Liver (tissue), 9 donors: ENCODE data around the gene NLRP14. TPM values are rescaled to one million over a fixed set of nuclear protein-coding genes. Genes with fewer than 3 reads are reported as not detected.

Experiments
- DNase-seq: peaks from one replicate; pipeline ENCODE4 v3.0.0-alpha.2; 2017; ENCODE audit warnings: low spot score
- H3K27ac ChIP-seq, 2 donors: one replicate each; pipeline ENCODE4 v1.7.0; 2013; ENCODE audit warnings: inconsistent platforms in 2 of 2, low read length in 2 of 2, control low read depth in 1 of 2, low read depth in 1 of 2, mild to moderate bottlenecking in 1 of 2
- H3K27me3 ChIP-seq, 4 donors: one replicate each; pipeline versions ENCODE4 v1.6.1 to v1.7.0; 2013; ENCODE audit warnings: low read length in 3 of 4, inconsistent platforms in 1 of 4, mild to moderate bottlenecking in 1 of 4, moderate library complexity in 1 of 4; ENCODE audit not compliant: control insufficient read depth in 4 of 4, insufficient read depth in 4 of 4
- H3K36me3 ChIP-seq, 4 donors: one replicate each; pipeline versions ENCODE4 v1.6.1 to v1.7.0; 2013; ENCODE audit warnings: low read length in 3 of 4, mild to moderate bottlenecking in 3 of 4, low read depth in 1 of 4, moderate library complexity in 1 of 4; ENCODE audit not compliant: control insufficient read depth in 4 of 4, insufficient read depth in 3 of 4
- H3K4me1 ChIP-seq, 4 donors: one replicate each; pipeline versions ENCODE4 v1.6.1 to v1.7.0; 2013; ENCODE audit warnings: low read length in 3 of 4, mild to moderate bottlenecking in 3 of 4, moderate library complexity in 1 of 4; ENCODE audit not compliant: control insufficient read depth in 4 of 4, insufficient read depth in 4 of 4
- H3K4me3 ChIP-seq, 3 donors: one replicate each; pipeline versions ENCODE4 v1.6.1 to v1.7.0; 2013; ENCODE audit warnings: low read length in 3 of 3, control low read depth in 1 of 3, low read depth in 1 of 3, mild to moderate bottlenecking in 1 of 3
- H3K9ac ChIP-seq, 2 donors: one replicate each; pipeline ENCODE4 v1.7.0; 2013; ENCODE audit warnings: low read length in 2 of 2, mild to moderate bottlenecking in 2 of 2, moderate library complexity in 2 of 2, control low read depth in 1 of 2, low read depth in 1 of 2
- H3K9me3 ChIP-seq, 4 donors: one replicate each; pipeline versions ENCODE4 v1.6.1 to v1.7.0; 2013; ENCODE audit warnings: low read length in 3 of 4; ENCODE audit not compliant: control insufficient read depth in 4 of 4
- EGR1 ChIP-seq, 2 donors: IDR thresholded peaks; 2 replicates each; pipeline ENCODE4 v1.6.1; 2016 to 2018; ENCODE audit warnings: antibody characterized with exemption in 2 of 2, low read depth in 2 of 2
- FOXA2 ChIP-seq: IDR thresholded peaks from 2 replicates; pipeline ENCODE4 v1.6.1; 2016; ENCODE audit warnings: antibody characterized with exemption
- GABPA ChIP-seq, 2 donors: IDR thresholded peaks in 1 of 2; conservative IDR thresholded peaks in 1 of 2; 2 replicates each; pipeline ENCODE4 v1.6.1; 2016; ENCODE audit warnings: antibody characterized with exemption in 2 of 2, mild to moderate bottlenecking in 1 of 2, moderate library complexity in 1 of 2
- HNF4A ChIP-seq, 2 donors: conservative IDR thresholded peaks; 2 replicates each; pipeline ENCODE4 v1.6.1; 2016; ENCODE audit warnings: antibody characterized with exemption in 2 of 2, mild to moderate bottlenecking in 2 of 2
- HNF4G ChIP-seq: IDR thresholded peaks from 2 replicates; pipeline ENCODE4 v1.6.1; 2016; ENCODE audit warnings: antibody characterized with exemption
- JUND ChIP-seq, 2 donors: IDR thresholded peaks; 2 replicates each; pipeline ENCODE4 v1.6.1; 2016; ENCODE audit warnings: antibody characterized with exemption in 2 of 2
- NR2F2 ChIP-seq: IDR thresholded peaks from 2 replicates; pipeline ENCODE4 v1.6.1; 2016; ENCODE audit warnings: antibody characterized with exemption
- RAD21 ChIP-seq, 2 donors: IDR thresholded peaks; 2 replicates each; pipeline ENCODE4 v1.6.1; 2016; ENCODE audit warnings: antibody characterized with exemption in 2 of 2, mild to moderate bottlenecking in 2 of 2
- RXRA ChIP-seq, 2 donors: IDR thresholded peaks; 2 replicates each; pipeline ENCODE4 v1.6.1; 2017 to 2018; ENCODE audit warnings: antibody characterized with exemption in 2 of 2, mild to moderate bottlenecking in 1 of 2
- SP1 ChIP-seq: IDR thresholded peaks from 2 replicates; pipeline ENCODE4 v1.6.1; 2018; ENCODE audit warnings: antibody characterized with exemption, mild to moderate bottlenecking
- TAF1 ChIP-seq: conservative IDR thresholded peaks from 2 replicates; pipeline ENCODE4 v1.6.1; 2016; ENCODE audit warnings: antibody characterized with exemption, mild to moderate bottlenecking
- YY1 ChIP-seq: IDR thresholded peaks from 2 replicates; pipeline ENCODE4 v1.6.1; 2016; ENCODE audit warnings: antibody characterized with exemption, mild to moderate bottlenecking
- WGBS: extraction: QIAGEN DNeasy Blood & Tissue Kit; methylation state at CpG from one replicate; pipeline ENCODE4 v1.1.7; 2013; 5-methylcytosine and 5-hydroxymethylcytosine counted together
- polyA plus RNA-seq, 2 donors: library from polyadenylated mRNA; stranded (reverse) in 1 of 2; unstranded in 1 of 2; fragments of 200-250 nt in 1 of 2; fragments of >200 nt in 1 of 2; fragmentation: Nextera tagmentation in 1 of 2; extraction: Ambion mirVana in 1 of 2; gene quantifications; one replicate each; pipeline versions ENCODE4 v1.2.1 to v1.2.3, GENCODE V29; 2013 to 2015
- total RNA-seq, 2 donors: library from RNA; depleted of rRNA; stranded (reverse); fragments of >200 nt; gene quantifications; one replicate each; pipeline ENCODE4 v1.2.3, GENCODE V29; 2014
- TF ChIP-seq, protein P1 (sequence below): fragments of 150-350 bp; IDR thresholded peaks from 2 replicates; pipeline ENCODE4 v1.5.1; 2017; ENCODE audit warnings: improper control_type of control experiment, low read depth, low read length; ENCODE audit not compliant: missing input control
- TF ChIP-seq, protein P2 (sequence below): IDR thresholded peaks from 2 replicates; pipeline ENCODE4 v1.6.1; 2016; ENCODE audit warnings: antibody characterized with exemption
- TF ChIP-seq, protein P3 (sequence below): IDR thresholded peaks from 2 replicates; pipeline ENCODE4 v1.6.1; 2016; ENCODE audit warnings: antibody characterized with exemption
- TF ChIP-seq, protein P4 (sequence below): IDR thresholded peaks from 2 replicates; pipeline ENCODE4 v1.6.1; 2016; ENCODE audit warnings: antibody characterized with exemption
- TF ChIP-seq, protein P5 (sequence below): IDR thresholded peaks from 2 replicates; pipeline ENCODE4 v1.6.1; 2016; ENCODE audit warnings: antibody characterized with exemption, mild to moderate bottlenecking
- donor health status: healthy.
- donor health status: healthy.
- donor health status: healthy.
- donor health status: healthy.
- donor health status: healthy.

NLRP14 gene
- total and polyA plus RNA-seq, 4 donors, result 0.02 to 0.50 (median 0.34) TPM

DNA sequence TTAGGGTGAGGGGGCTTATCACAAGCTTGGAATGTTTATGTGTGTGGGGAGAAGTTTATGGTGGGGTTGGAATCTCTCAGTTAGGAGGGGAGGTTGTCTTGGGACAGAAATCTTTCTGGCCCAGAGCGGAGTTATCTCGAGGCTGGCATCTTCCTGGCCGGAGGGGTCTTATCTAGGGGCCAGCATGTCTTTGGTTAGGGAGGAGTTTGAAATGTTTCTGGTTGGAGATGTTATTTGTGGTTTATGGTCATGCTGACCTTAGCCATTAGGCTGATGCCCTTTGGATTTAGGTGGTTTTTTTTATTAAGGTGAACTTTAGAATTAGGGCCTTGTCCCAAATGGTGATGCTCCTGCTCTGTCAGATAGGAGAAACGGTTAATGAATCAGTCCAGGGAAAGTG is 60.6 kb downstream of the NLRP14 start:
- Histone ChIP-seq H3K9ac (no peak overlapping the region), H3K27ac (no peak overlapping the region), H3K4me1 (no peaks in the 10 kb centered on the region), H3K4me3 (no peak overlapping the region), H3K9me3 (peaks cover 0 to 11% (median 3%) of the 10 kb centered on the region in 4 donors), H3K27me3 (no peaks in the 10 kb centered on the region), H3K36me3 (no peaks in the 10 kb centered on the region)
- TF ChIP-seq HNF4G (no peak), GABPA (IDR thresholded peaks at IDR 0.05 in 1 of 2, conservative IDR thresholded peaks at IDR 0.05 in 1 of 2) (no peak), RXRA (IDR thresholded peaks at IDR 0.05) (no peak), RAD21 (IDR thresholded peaks at IDR 0.05) (no peak), NR2F2 (no peak), SP1 (no peak), HNF4A (conservative IDR thresholded peaks at IDR 0.05) (no peak), JUND (IDR thresholded peaks at IDR 0.05) (no peak), EGR1 (IDR thresholded peaks at IDR 0.05; ENCODE audit: low read depth in 2 of 2) (no peak), YY1 (no peak)
- TF ChIP-seq, protein P1, sequence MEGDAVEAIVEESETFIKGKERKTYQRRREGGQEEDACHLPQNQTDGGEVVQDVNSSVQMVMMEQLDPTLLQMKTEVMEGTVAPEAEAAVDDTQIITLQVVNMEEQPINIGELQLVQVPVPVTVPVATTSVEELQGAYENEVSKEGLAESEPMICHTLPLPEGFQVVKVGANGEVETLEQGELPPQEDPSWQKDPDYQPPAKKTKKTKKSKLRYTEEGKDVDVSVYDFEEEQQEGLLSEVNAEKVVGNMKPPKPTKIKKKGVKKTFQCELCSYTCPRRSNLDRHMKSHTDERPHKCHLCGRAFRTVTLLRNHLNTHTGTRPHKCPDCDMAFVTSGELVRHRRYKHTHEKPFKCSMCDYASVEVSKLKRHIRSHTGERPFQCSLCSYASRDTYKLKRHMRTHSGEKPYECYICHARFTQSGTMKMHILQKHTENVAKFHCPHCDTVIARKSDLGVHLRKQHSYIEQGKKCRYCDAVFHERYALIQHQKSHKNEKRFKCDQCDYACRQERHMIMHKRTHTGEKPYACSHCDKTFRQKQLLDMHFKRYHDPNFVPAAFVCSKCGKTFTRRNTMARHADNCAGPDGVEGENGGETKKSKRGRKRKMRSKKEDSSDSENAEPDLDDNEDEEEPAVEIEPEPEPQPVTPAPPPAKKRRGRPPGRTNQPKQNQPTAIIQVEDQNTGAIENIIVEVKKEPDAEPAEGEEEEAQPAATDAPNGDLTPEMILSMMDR, result no peak
- TF ChIP-seq, protein P2, sequence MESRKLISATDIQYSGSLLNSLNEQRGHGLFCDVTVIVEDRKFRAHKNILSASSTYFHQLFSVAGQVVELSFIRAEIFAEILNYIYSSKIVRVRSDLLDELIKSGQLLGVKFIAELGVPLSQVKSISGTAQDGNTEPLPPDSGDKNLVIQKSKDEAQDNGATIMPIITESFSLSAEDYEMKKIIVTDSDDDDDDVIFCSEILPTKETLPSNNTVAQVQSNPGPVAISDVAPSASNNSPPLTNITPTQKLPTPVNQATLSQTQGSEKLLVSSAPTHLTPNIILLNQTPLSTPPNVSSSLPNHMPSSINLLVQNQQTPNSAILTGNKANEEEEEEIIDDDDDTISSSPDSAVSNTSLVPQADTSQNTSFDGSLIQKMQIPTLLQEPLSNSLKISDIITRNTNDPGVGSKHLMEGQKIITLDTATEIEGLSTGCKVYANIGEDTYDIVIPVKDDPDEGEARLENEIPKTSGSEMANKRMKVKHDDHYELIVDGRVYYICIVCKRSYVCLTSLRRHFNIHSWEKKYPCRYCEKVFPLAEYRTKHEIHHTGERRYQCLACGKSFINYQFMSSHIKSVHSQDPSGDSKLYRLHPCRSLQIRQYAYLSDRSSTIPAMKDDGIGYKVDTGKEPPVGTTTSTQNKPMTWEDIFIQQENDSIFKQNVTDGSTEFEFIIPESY, result no peak
- TF ChIP-seq, protein P3, sequence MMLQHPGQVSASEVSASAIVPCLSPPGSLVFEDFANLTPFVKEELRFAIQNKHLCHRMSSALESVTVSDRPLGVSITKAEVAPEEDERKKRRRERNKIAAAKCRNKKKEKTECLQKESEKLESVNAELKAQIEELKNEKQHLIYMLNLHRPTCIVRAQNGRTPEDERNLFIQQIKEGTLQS, result no peak
- TF ChIP-seq, protein P4, sequence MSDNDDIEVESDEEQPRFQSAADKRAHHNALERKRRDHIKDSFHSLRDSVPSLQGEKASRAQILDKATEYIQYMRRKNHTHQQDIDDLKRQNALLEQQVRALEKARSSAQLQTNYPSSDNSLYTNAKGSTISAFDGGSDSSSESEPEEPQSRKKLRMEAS, result no peak
- TF ChIP-seq, protein P5, sequence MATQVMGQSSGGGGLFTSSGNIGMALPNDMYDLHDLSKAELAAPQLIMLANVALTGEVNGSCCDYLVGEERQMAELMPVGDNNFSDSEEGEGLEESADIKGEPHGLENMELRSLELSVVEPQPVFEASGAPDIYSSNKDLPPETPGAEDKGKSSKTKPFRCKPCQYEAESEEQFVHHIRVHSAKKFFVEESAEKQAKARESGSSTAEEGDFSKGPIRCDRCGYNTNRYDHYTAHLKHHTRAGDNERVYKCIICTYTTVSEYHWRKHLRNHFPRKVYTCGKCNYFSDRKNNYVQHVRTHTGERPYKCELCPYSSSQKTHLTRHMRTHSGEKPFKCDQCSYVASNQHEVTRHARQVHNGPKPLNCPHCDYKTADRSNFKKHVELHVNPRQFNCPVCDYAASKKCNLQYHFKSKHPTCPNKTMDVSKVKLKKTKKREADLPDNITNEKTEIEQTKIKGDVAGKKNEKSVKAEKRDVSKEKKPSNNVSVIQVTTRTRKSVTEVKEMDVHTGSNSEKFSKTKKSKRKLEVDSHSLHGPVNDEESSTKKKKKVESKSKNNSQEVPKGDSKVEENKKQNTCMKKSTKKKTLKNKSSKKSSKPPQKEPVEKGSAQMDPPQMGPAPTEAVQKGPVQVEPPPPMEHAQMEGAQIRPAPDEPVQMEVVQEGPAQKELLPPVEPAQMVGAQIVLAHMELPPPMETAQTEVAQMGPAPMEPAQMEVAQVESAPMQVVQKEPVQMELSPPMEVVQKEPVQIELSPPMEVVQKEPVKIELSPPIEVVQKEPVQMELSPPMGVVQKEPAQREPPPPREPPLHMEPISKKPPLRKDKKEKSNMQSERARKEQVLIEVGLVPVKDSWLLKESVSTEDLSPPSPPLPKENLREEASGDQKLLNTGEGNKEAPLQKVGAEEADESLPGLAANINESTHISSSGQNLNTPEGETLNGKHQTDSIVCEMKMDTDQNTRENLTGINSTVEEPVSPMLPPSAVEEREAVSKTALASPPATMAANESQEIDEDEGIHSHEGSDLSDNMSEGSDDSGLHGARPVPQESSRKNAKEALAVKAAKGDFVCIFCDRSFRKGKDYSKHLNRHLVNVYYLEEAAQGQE, result no peak
- WGBS, result 87% methylated on average over 4 of the region's 4 CpGs
- no peak for DNase-seq

DNA sequence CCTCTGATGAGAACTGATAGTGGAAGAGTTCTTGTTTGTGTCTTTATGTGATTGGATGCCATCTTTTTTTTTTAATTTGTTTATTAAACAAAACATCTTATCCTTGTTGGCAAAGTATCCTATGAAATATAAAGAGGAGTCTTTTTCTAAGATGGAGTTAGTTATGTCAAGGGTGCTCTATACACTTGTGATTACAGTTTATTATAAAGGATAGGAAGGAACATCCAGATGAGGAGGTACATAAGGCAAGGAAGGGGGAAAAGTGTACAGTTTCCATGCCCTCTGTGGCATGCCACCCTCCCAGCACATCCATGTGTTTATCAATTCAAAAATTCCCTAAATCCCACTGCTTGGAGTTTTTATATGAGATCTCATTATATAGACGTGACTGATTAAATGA is 61.2 kb downstream of the NLRP14 start:
- no peak for DNase-seq
- Histone ChIP-seq H3K9ac (no peak overlapping the region), H3K27ac (no peak overlapping the region), H3K36me3 (no peaks in the 10 kb centered on the region), H3K9me3 (peaks cover 0 to 11% (median 3%) of the 10 kb centered on the region in 4 donors), H3K4me3 (no peak overlapping the region), H3K27me3 (no peaks in the 10 kb centered on the region), H3K4me1 (no peaks in the 10 kb centered on the region)
- 88% methylated on average over 1 of the region's 1 CpG for WGBS
- no peak for TF ChIP-seq EGR1 (IDR thresholded peaks at IDR 0.05; ENCODE audit: low read depth in 2 of 2)
- no peak for TF ChIP-seq FOXA2
- TF ChIP-seq NR2F2, result no peak
- TF ChIP-seq, protein P2, result no peak
- TF ChIP-seq HNF4G, result no peak
- TF ChIP-seq JUND (IDR thresholded peaks at IDR 0.05), result no peak
- no peak for TF ChIP-seq GABPA (IDR thresholded peaks at IDR 0.05 in 1 of 2, conservative IDR thresholded peaks at IDR 0.05 in 1 of 2)
- TF ChIP-seq TAF1, result no peak
- no peak for TF ChIP-seq RXRA (IDR thresholded peaks at IDR 0.05)
- no peak for TF ChIP-seq HNF4A (conservative IDR thresholded peaks at IDR 0.05)
- TF ChIP-seq, protein P5, result no peak
- TF ChIP-seq, protein P4, result no peak
- TF ChIP-seq, protein P3, result no peak
